ENCODE data around the gene ALDH9A1. TPM values are rescaled to one million over a fixed set of nuclear protein-coding genes. Genes with fewer than 3 reads are reported as not detected.

ALDH9A1 gene
- total and polyA plus RNA-seq, 2 of the 8 experiments (the other 6 are each of a cell fraction or from before 2014, with no cell fraction given), result 57.6 to 63.8 TPM

GRCh38 chr1:165678509-165678908 lies 19.9 kb downstream of the ALDH9A1 start (continued):
- TF ChIP-seq CHD7 (IDR thresholded peaks at IDR 0.05; ENCODE audit: insufficient replicate concordance, low read length) (no peak), RAD21 (IDR thresholded peaks at IDR 0.05 in 1 of 2, conservative IDR thresholded peaks at IDR 0.05 in 1 of 2; ENCODE audit: low read depth in 2 of 2, low read length in 2 of 2) (no peak)

Measured in H1 (cell line).